GM19023 (cell line): ENCODE data around the gene GSTM4.

Experiments
- ATAC-seq: cut with Tn5 transposase; IDR thresholded peaks from one replicate; pipeline ENCODE4 v1.9.1; 2021; ENCODE audit warnings: mild to moderate bottlenecking, moderate library complexity; ENCODE audit not compliant: unreplicated experiment

GSTM4 gene

GRCh38 chr1:109655615-109656519, at the start of gene GSTM4:
Gene GSTM4 (plus strand): TSS chr1:109656099. CDS start chr1:109656390, 291 bp downstream.
- peak; percentile 90 for ATAC-seq

- no peak for ATAC-seq
Observed at GRCh38 chr1:109609881-109610280, 46.0 kb upstream of the GSTM4 start.

GRCh38 chr1:109610609-109611307, 45.1 kb upstream of the GSTM4 start:
- ATAC-seq = no peak

DNA sequence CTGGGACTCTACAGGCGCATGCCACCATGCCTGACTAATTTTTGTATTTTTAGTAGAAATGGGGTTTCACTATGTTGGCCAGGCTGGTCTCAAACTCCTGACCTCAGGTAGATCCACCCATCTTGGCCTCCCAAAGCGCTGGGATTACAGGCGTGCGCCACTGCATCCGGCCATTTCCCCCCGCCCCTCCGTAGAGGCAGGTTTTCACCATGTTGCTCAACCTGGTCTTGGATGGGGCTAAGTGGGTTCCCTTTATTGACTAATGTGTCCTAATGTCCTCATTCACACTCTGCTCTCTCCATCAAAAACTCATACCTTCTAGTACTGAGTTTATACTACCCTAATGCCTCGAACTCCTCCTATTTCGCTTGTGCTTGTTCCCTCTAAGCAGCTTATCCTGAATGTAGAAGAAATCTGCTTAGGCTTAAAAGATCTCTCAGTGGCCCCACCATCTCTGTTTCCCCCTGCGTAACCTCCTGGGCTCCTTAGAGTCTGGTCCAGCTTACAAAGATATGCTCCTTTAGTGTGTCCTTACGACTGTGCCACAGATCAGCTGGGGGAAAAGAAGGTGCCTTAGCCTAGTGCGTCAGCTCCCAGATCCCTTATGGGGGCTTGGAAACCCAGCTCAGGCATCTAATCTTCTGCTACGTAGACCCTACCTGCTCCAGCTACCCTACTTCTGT, 44.5 kb upstream of the GSTM4 start:
- ATAC-seq = no peak

GRCh38 chr1:109613361-109614147, 42.3 kb upstream of the GSTM4 start:
- ATAC-seq = no peak

DNA sequence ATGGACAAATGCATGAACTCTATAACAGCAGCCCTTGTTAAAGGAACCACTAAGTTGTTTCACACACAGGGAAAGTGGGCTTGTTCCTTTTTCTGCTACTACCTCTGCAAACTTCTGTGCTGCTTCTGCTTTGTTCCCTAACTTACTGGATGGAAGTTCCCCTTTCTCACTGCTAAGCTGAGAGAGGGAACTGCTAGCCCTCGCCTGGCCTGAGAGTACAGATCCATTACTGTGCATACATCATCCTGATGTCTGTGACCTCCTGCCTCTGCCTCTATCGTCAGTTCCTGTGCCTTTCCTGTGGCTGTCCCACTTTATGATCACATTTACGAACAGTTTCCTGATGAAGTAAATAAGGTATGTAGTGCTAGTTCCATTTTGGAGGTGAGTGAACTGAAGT, 40.0 kb upstream of the GSTM4 start:
- no peak for ATAC-seq

GRCh38 chr1:109616391-109616790, 39.5 kb upstream of the GSTM4 start:
- no peak for ATAC-seq

- no peak for ATAC-seq
Observed at GRCh38 chr1:109617291-109617801, 38.6 kb upstream of the GSTM4 start.

- ATAC-seq = no peak
Observed at GRCh38 chr1:109618661-109619575, 37.0 kb upstream of the GSTM4 start.

- peak; percentile 54 for ATAC-seq
Observed at GRCh38 chr1:109619576-109620400, 36.1 kb upstream of the GSTM4 start, which contains the start of the genes AMPD2 and GNAT2. Gene AMPD2 (plus strand): TSS chr1:109619837. CDS start chr1:109621176, 1,339 bp downstream. Gene GNAT2 (minus strand): TSS chr1:109619616. CDS start chr1:109612870, 6,746 bp downstream.

- peak; percentile 2 for ATAC-seq
Observed at GRCh38 chr1:109620401-109620791, 35.5 kb upstream of the GSTM4 start.

GRCh38 chr1:109620841-109621286, 35.0 kb upstream of the GSTM4 start:
- peak; percentile 71 for ATAC-seq

- ATAC-seq = no peak
Observed at GRCh38 chr1:109621379-109622136, 34.3 kb upstream of the GSTM4 start.

- ATAC-seq = no peak
Observed at GRCh38 chr1:109622137-109622892, 33.6 kb upstream of the GSTM4 start.

DNA sequence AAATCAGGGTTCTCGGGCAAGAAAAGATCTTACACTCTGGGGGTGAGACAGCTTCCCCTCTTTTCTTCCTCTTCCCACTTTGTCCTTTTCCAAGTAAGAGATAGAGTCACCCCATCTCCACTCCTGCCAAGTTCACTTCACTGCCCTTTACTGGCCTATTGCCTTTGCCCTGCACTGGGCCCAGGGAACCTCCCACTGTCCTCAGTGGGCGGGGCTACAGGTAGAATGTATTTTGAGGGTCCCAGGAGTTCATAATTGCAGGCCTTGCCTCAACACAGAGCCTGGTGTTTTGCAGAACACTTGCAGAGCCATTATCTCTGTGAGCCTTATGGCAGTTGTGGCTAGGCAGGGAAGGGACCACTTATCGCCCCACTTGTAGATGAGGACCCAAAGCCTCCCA, 33.0 kb upstream of the GSTM4 start:
- ATAC-seq = no peak

DNA sequence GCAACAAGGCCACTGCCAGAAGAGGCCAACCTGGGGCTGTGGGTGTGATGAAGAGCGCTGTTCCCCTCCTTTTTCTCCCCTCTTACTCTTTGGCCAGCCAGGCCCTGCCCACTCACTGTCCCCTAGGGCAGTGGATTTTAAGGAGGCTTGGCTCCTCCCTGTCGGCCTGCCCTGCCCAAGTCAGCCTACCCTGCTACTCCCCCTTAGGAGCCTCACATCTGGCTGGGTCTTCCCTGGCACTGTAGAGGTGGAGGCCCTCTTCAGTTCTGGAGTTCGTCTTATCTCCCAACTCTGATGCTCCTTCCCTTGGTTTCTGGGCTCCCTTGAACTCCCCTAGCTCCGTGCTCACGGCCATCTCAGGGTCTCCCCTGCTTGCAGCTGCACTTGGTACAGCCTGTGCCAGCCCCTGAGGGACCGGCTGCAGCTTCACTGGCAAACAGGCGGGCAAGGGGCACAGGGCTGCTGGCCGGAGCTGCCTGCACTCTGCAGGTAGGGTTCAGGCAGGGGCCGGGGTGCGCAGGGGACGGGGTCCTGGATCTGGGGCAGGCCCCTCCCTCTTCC, 32.2 kb upstream of the GSTM4 start:
- no peak for ATAC-seq
